CD4-positive, alpha-beta T cell treated with Interferon gamma for 1 hour (primary cell): Measurements from ENCODE around the gene ZNF100.
"Not testable (repeated sequence)": the region's sequence is repeated elsewhere in the genome, so short reads cannot be mapped to it uniquely, and the experiment has no call there.

Experiments used
- DNase-seq: peaks from one replicate; pipeline ENCODE4 v3.0.0-alpha.2; 2020

Gene ZNF100

GRCh38 chr19:21699197-21699596 is 68.2 kb downstream of the ZNF100 start:
- no peak for DNase-seq

GRCh38 chr19:21698215-21698614 is 69.2 kb downstream of the ZNF100 start:
- no peak for DNase-seq

- DNase-seq: no peak
Observed at GRCh38 chr19:21697698-21698097, 69.7 kb downstream of the ZNF100 start.

- DNase-seq: no peak
Observed at GRCh38 chr19:21694171-21694906, 73.0 kb downstream of the ZNF100 start.

- DNase-seq: no peak
Observed at GRCh38 chr19:21693399-21693798, 74.0 kb downstream of the ZNF100 start.

- DNase-seq: no peak
Observed at GRCh38 chr19:21691661-21692060, 75.7 kb downstream of the ZNF100 start.

GRCh38 chr19:21688464-21688863 is 78.9 kb downstream of the ZNF100 start:
- no peak for DNase-seq

- no peak for DNase-seq
Observed at GRCh38 chr19:21680671-21681070, 86.7 kb downstream of the ZNF100 start.

- DNase-seq: no peak
Observed at GRCh38 chr19:21680026-21680425, 87.4 kb downstream of the ZNF100 start.

GRCh38 chr19:21677696-21678418 is 89.5 kb downstream of the ZNF100 start:
- no peak for DNase-seq

- DNase-seq: no peak
Observed at GRCh38 chr19:21674454-21674853, 92.9 kb downstream of the ZNF100 start.

- not testable (repeated sequence) for DNase-seq
Observed at GRCh38 chr19:21673479-21673878, 93.9 kb downstream of the ZNF100 start.
